Lung (tissue), 12 donors: ENCODE measurements around the gene FRMD4A. TPM values are rescaled to one million over a fixed set of nuclear protein-coding genes. Genes with fewer than 3 reads are reported as not detected.

Source experiments
- ATAC-seq: fragments of 200-7000 bp; cut with Tn5 transposase; one replicate; pipeline ENCODE4 v1.9.1; 2020; ENCODE audit warnings: moderate number of reproducible peaks; ENCODE audit not compliant: insufficient read depth, low FRiP score
- DNase-seq, 3 donors: peaks; one replicate each; pipeline ENCODE4 v3.0.0-alpha.2; 2013 to 2017
- H3K27ac ChIP-seq, 2 donors: one replicate each; pipeline ENCODE4 v1.5.1; 2013; ENCODE audit warnings: mild to moderate bottlenecking in 2 of 2, moderate library complexity in 2 of 2, control low read depth in 1 of 2, inconsistent platforms in 1 of 2, low read depth in 1 of 2, low read length in 1 of 2
- H3K27me3 ChIP-seq, 3 donors: one replicate each; pipeline ENCODE4 v1.5.1; 2013; ENCODE audit warnings: low read length in 2 of 3; ENCODE audit not compliant: control insufficient read depth in 3 of 3, insufficient read depth in 3 of 3
- H3K36me3 ChIP-seq, 4 donors: one replicate each; pipeline ENCODE4 v1.5.1; 2013; ENCODE audit warnings: low read length in 4 of 4, mild to moderate bottlenecking in 1 of 4, moderate library complexity in 1 of 4; ENCODE audit not compliant: control insufficient read depth in 4 of 4, insufficient read depth in 4 of 4
- H3K4me1 ChIP-seq, 5 donors: one replicate each; pipeline ENCODE4 v1.5.1; 2013; ENCODE audit warnings: low read length in 5 of 5, mild to moderate bottlenecking in 2 of 5, moderate library complexity in 1 of 5; ENCODE audit not compliant: control insufficient read depth in 5 of 5, insufficient read depth in 5 of 5
- H3K4me3 ChIP-seq: one replicate; pipeline ENCODE4 v1.5.1; 2013; ENCODE audit warnings: mild to moderate bottlenecking, control low read depth, moderate library complexity
- H3K9ac ChIP-seq, 2 donors: one replicate each; pipeline ENCODE4 v1.5.1; 2013; ENCODE audit warnings: low read length in 2 of 2, control low read depth in 1 of 2; ENCODE audit not compliant: insufficient read depth in 1 of 2
- H3K9me3 ChIP-seq, 4 donors: one replicate each; pipeline ENCODE4 v1.5.1; 2013; ENCODE audit warnings: low read length in 3 of 4, mild to moderate bottlenecking in 1 of 4, moderate library complexity in 1 of 4; ENCODE audit not compliant: control insufficient read depth in 4 of 4, insufficient read depth in 3 of 4
- CTCF ChIP-seq: IDR thresholded peaks from 2 replicates; pipeline ENCODE4 v1.5.1; 2012; ENCODE audit warnings: mild to moderate bottlenecking; ENCODE audit errors: control extremely low read depth, extremely low read depth
- WGBS, 2 donors: extraction: QIAGEN DNeasy Blood & Tissue Kit; methylation state at CpG; one replicate each; pipeline ENCODE4 v1.1.7; 2013; 5-methylcytosine and 5-hydroxymethylcytosine counted together
- polyA plus RNA-seq, 2 donors: library from polyadenylated mRNA; stranded (reverse); fragments of 200-250 nt; gene quantifications; one replicate each; pipeline ENCODE4 v1.2.1, GENCODE V29; 2013
- total RNA-seq, 2 donors: library from RNA; depleted of rRNA in 1 of 2; stranded (reverse); fragments of >200 nt in 1 of 2; gene quantifications; one replicate each; pipeline ENCODE4 v1.2.1, GENCODE V29; 2014 to 2021
- donor health status: control.
- donor health status: control.
- donor health status: Bipolar disorder and iron deficiency.
- donor health status: healthy.
- donor health status: DM: yes; HTN: yes; CAD: no.

The FRMD4A gene
- total and polyA plus RNA-seq, 4 donors, result 12.0 to 64.5 (median 29.3) TPM

- 90 to 96% methylated on average over 2 of the region's 2 CpGs for WGBS, 2 donors
- peaks cover 0 to 2% (median 0%) of the 10 kb centered on the region in 3 donors for H3K27me3 ChIP-seq
- DNase-seq, result no peak
Observed at GRCh38 chr10:13851906-13852305, 478.8 kb downstream of the FRMD4A start.

DNA sequence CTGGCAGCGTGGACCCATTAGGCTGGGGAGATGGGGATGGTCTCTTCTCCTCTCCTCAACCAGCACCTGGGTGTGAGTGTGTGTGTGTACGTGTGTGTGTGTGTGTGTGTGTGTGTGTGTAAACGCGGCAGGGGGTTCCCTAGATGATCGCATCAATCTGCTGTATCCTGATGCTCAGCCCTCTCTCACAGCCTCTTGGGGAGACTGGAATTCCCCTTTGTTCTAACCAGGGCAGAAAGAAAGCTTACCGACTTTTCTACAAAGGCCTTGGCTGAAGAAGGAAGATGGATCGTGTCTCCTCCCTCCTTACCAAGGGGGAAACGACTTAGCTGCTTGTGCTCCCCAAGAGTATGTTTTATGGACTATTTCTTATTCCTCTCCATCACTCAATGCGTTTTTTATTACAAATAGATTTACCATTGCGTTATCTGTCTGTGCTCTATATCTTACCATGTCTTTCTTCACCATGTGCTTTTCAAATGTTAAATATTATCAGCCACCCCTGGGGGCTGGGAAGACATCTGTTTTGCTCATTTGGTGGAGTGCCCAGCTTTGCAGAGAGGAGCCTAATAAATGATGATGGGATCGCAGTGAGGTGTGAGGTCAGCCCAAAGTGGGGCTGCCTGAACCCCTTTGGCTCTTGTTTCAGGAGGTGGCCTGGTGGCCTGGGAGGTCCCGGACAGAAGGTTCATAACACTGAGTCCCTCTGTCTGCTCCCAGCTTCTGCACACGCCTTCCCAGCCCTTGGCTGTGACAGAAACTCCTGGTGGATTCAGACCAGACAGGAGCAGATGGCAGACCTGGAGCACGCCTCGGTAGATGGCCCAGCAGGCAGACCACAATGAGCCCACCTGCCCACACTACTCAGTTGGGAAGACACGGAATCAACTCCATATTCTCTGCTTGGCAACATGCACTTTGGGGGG is 481.9 kb downstream of the FRMD4A start:
- ATAC-seq, result no peak

More at GRCh38 chr10:13851906-13852305, 478.8 kb downstream of the FRMD4A start:
- H3K9ac ChIP-seq, result no peak overlapping the region
- H3K4me3 ChIP-seq, result no peak overlapping the region
- no peak overlapping the region for H3K27ac ChIP-seq
- ATAC-seq, result no peak
- peaks cover 0 to 17% (median 5%) of the 10 kb centered on the region in 5 donors for H3K4me1 ChIP-seq
- peaks cover 0 to 6% (median 0%) of the 10 kb centered on the region in 4 donors for H3K36me3 ChIP-seq
- no peaks in the 10 kb centered on the region for H3K9me3 ChIP-seq
- TF ChIP-seq CTCF, result no peak

DNA sequence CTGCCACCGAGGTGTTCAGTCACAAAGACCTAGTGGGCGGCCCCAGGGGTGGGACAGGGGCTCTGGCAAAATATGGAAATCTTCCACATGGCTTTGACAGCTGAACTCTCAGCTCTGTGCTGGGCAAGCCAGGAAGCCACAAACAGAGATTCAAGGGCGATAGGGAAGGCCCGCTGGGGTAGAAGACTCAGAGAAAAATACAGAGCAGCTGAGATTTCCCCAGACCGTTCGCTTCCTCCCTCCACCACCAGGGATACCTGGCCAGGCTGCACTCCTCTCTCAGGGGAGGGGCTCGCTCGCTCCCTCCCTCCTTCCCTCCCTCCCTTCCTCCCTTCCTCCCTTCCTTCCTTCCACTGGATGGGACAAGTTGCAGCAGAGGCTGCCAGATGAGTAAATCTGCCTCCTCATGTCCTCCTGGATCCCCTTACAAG is 483.5 kb downstream of the FRMD4A start:
- DNase-seq (no peak), ATAC-seq (no peak)
- no peak for TF ChIP-seq CTCF
- H3K9ac ChIP-seq, result no peak overlapping the region
- no peaks in the 10 kb centered on the region for H3K36me3 ChIP-seq
- 13 to 45% methylated on average over 8 of the region's 8 CpGs for WGBS, 2 donors
- no peak overlapping the region for H3K27ac ChIP-seq
- H3K4me1 ChIP-seq, result peaks cover 0 to 17% (median 5%) of the 10 kb centered on the region in 5 donors
- H3K27me3 ChIP-seq, result no peaks in the 10 kb centered on the region
- H3K4me3 ChIP-seq, result no peak overlapping the region
- H3K9me3 ChIP-seq, result no peaks in the 10 kb centered on the region

More for the DNA sequence above, 481.9 kb downstream of the FRMD4A start:
- Histone ChIP-seq H3K27ac (no peak overlapping the region), H3K4me3 (no peak overlapping the region), H3K36me3 (no peaks in the 10 kb centered on the region), H3K27me3 (no peaks in the 10 kb centered on the region), H3K4me1 (peaks cover 0 to 17% (median 5%) of the 10 kb centered on the region in 5 donors), H3K9ac (no peak overlapping the region), H3K9me3 (no peaks in the 10 kb centered on the region)
- 84 to 87% methylated on average over 15 to 16 of the region's 16 CpGs for WGBS, 2 donors
- no peak for DNase-seq
- TF ChIP-seq CTCF, result no peak
